Measurements from ENCODE around the gene NUDCD3. TPM values are rescaled to one million over a fixed set of nuclear protein-coding genes. Genes with fewer than 3 reads are reported as not detected.

NUDCD3 gene
- total RNA-seq, 1 donor from 2014 or later = 43.5 TPM

GRCh38 chr7:44448922-44449583 lies 41.4 kb downstream of the NUDCD3 start:
- no peak for DNase-seq (ENCODE audit: low read depth)
- H3K4me3 ChIP-seq (ENCODE audit: low read depth, low read length) = no peak overlapping the region
- no peak for TF ChIP-seq CTCF (conservative IDR thresholded peaks at IDR 0.05; ENCODE audit: low read depth, low read length)

GRCh38 chr7:44447874-44448425 lies 42.5 kb downstream of the NUDCD3 start:
- no peak for DNase-seq (ENCODE audit: low read depth)
- H3K4me3 ChIP-seq (ENCODE audit: low read depth, low read length) = no peak overlapping the region
- no peak for TF ChIP-seq CTCF (conservative IDR thresholded peaks at IDR 0.05; ENCODE audit: low read depth, low read length)

- no peak for TF ChIP-seq CTCF (conservative IDR thresholded peaks at IDR 0.05; ENCODE audit: low read depth, low read length)
- no peak overlapping the region for H3K4me3 ChIP-seq (ENCODE audit: low read depth, low read length)
- DNase-seq (ENCODE audit: low read depth) = no peak
These were observed 44.3 kb downstream of the NUDCD3 start for GRCh38 chr7:44445986-44446671.

GRCh38 chr7:44441079-44441478 lies 49.4 kb downstream of the NUDCD3 start:
- no peak overlapping the region for H3K4me3 ChIP-seq (ENCODE audit: low read depth, low read length)
- DNase-seq (ENCODE audit: low read depth) = no peak
- no peak for TF ChIP-seq CTCF (conservative IDR thresholded peaks at IDR 0.05; ENCODE audit: low read depth, low read length)

GRCh38 chr7:44440577-44441078 lies 49.8 kb downstream of the NUDCD3 start:
- TF ChIP-seq CTCF (conservative IDR thresholded peaks at IDR 0.05; ENCODE audit: low read depth, low read length) = no peak

GRCh38 chr7:44439926-44440325 lies 50.5 kb downstream of the NUDCD3 start:
- H3K4me3 ChIP-seq (ENCODE audit: low read depth, low read length) = no peak overlapping the region
- TF ChIP-seq CTCF (conservative IDR thresholded peaks at IDR 0.05; ENCODE audit: low read depth, low read length) = no peak

More at GRCh38 chr7:44440577-44441078, 49.8 kb downstream of the NUDCD3 start:
- no peak for DNase-seq (ENCODE audit: low read depth)
- H3K4me3 ChIP-seq (ENCODE audit: low read depth, low read length) = no peak overlapping the region

More at GRCh38 chr7:44439926-44440325, 50.5 kb downstream of the NUDCD3 start:
- no peak for DNase-seq (ENCODE audit: low read depth)
